Neuronal stem cell (in vitro differentiated cells): ENCODE measurements around the gene SLC15A4.
A peak's percentile ranks its signal among the peaks of the same experiment; 100 is the strongest.

Experiments used
- DNase-seq: peaks from one replicate; pipeline ENCODE4 v3.0.0-alpha.2; 2013; ENCODE audit warnings: low spot score
- H2AFZ ChIP-seq: one replicate; pipeline ENCODE4 v1.6.1; 2013; ENCODE audit warnings: mild to moderate bottlenecking, low read length, inconsistent platforms
- H2AK5ac ChIP-seq: 2 replicates; pipeline ENCODE4 v1.6.1; 2013; ENCODE audit warnings: low read depth, mild to moderate bottlenecking, inconsistent platforms, low read length, moderate library complexity, mixed read lengths
- H2BK120ac ChIP-seq: 2 replicates; pipeline ENCODE4 v1.6.1; 2013; ENCODE audit warnings: low read depth, mild to moderate bottlenecking, inconsistent platforms, low read length, moderate library complexity, mixed read lengths
- H2BK12ac ChIP-seq: one replicate; pipeline ENCODE4 v1.6.1; 2013; ENCODE audit warnings: low read length, inconsistent platforms
- H2BK15ac ChIP-seq: 2 replicates; pipeline ENCODE4 v1.6.1; 2013; ENCODE audit warnings: mild to moderate bottlenecking, low read length, inconsistent platforms, mixed read lengths
- H2BK5ac ChIP-seq: one replicate; pipeline ENCODE4 v1.6.1; 2013; ENCODE audit warnings: inconsistent platforms, mild to moderate bottlenecking, low read length, moderate library complexity
- H3K14ac ChIP-seq: one replicate; pipeline ENCODE4 v1.6.1; 2013; ENCODE audit warnings: low read length, inconsistent platforms
- H3K18ac ChIP-seq: 2 replicates; pipeline ENCODE4 v1.6.1; 2013; ENCODE audit warnings: low read length, inconsistent platforms
- H3K23ac ChIP-seq: 2 replicates; pipeline ENCODE4 v1.6.1; 2013; ENCODE audit warnings: low read depth, mild to moderate bottlenecking, mixed read lengths, low read length, inconsistent platforms; ENCODE audit not compliant: poor library complexity
- H3K27ac ChIP-seq: replicated peaks from 3 replicates; pipeline ENCODE4 v1.5.1; 2013; ENCODE audit warnings: low read length, inconsistent platforms
- H3K27me3 ChIP-seq, 3 experiments: 2 replicates each; pipeline ENCODE4 v1.6.1; 2013; ENCODE audit warnings: low read length in 3 of 3, mild to moderate bottlenecking in 2 of 3, inconsistent platforms in 1 of 3, low read depth in 1 of 3, mixed read lengths in 1 of 3, moderate library complexity in 1 of 3; ENCODE audit not compliant: control insufficient read depth in 3 of 3, insufficient read depth in 3 of 3
- H3K36me3 ChIP-seq, 2 donors: replicated peaks in 1 of 2; 2 replicates each; pipeline ENCODE4 v1.6.1; 2013; ENCODE audit warnings: low read length in 2 of 2; ENCODE audit not compliant: control insufficient read depth in 2 of 2, insufficient read depth in 2 of 2
- H3K4ac ChIP-seq: 2 replicates; pipeline ENCODE4 v1.6.1; 2013; ENCODE audit warnings: inconsistent platforms, mild to moderate bottlenecking, low read length, moderate library complexity
- H3K4me1 ChIP-seq, 2 donors: 1 replicate in 1 of 2; 2 replicates in 1 of 2; pipeline ENCODE4 v1.6.1; 2013; ENCODE audit warnings: low read length in 2 of 2, low read depth in 1 of 2; ENCODE audit not compliant: control insufficient read depth in 2 of 2, insufficient read depth in 1 of 2
- H3K4me2 ChIP-seq: one replicate; pipeline ENCODE4 v1.6.1; 2013; ENCODE audit warnings: mild to moderate bottlenecking, low read length, inconsistent platforms; ENCODE audit not compliant: insufficient read depth, poor library complexity, severe bottlenecking
- H3K4me3 ChIP-seq, 2 donors: 2 replicates each; pipeline ENCODE4 v1.5.1; 2013; ENCODE audit warnings: low read length in 2 of 2, mild to moderate bottlenecking in 2 of 2, inconsistent platforms in 1 of 2, moderate library complexity in 1 of 2
- H3K79me1 ChIP-seq: one replicate; pipeline ENCODE4 v1.6.1; 2013; ENCODE audit warnings: low read depth, mild to moderate bottlenecking, inconsistent platforms, low read length, moderate library complexity
- H3K9ac ChIP-seq: one replicate; pipeline ENCODE4 v1.6.1; 2013; ENCODE audit warnings: mild to moderate bottlenecking, low read depth, low read length, inconsistent platforms; ENCODE audit not compliant: poor library complexity
- H3K9me3 ChIP-seq, 2 donors: replicated peaks in 1 of 2; 2 replicates each; pipeline versions ENCODE3 to v1.6.1; 2013; ENCODE audit warnings: low read length in 2 of 2, mild to moderate bottlenecking in 2 of 2, inconsistent platforms in 1 of 2, low read depth in 1 of 2, mixed read lengths in 1 of 2, moderate library complexity in 1 of 2; ENCODE audit not compliant: control insufficient read depth in 2 of 2, insufficient read depth in 1 of 2
- H4K8ac ChIP-seq: one replicate; pipeline ENCODE4 v1.6.1; 2013; ENCODE audit warnings: low read depth, mild to moderate bottlenecking, inconsistent platforms, low read length, moderate library complexity
- H4K91ac ChIP-seq: one replicate; pipeline ENCODE4 v1.6.1; 2013; ENCODE audit warnings: low read length, low read depth, mild to moderate bottlenecking, inconsistent platforms; ENCODE audit not compliant: poor library complexity
- WGBS, 2 donors: extraction: QIAGEN DNeasy Blood & Tissue Kit; methylation state at CpG; one replicate each; pipeline ENCODE4 v1.1.7; 2013; ENCODE audit warnings: missing lambda C conversion rate in 2 of 2, mixed read lengths in 1 of 2; ENCODE audit not compliant: insufficient read length in 2 of 2, insufficient replicate concordance in 1 of 2; ENCODE audit errors: extremely low coverage in 2 of 2; 5-methylcytosine and 5-hydroxymethylcytosine counted together

The SLC15A4 gene

DNA sequence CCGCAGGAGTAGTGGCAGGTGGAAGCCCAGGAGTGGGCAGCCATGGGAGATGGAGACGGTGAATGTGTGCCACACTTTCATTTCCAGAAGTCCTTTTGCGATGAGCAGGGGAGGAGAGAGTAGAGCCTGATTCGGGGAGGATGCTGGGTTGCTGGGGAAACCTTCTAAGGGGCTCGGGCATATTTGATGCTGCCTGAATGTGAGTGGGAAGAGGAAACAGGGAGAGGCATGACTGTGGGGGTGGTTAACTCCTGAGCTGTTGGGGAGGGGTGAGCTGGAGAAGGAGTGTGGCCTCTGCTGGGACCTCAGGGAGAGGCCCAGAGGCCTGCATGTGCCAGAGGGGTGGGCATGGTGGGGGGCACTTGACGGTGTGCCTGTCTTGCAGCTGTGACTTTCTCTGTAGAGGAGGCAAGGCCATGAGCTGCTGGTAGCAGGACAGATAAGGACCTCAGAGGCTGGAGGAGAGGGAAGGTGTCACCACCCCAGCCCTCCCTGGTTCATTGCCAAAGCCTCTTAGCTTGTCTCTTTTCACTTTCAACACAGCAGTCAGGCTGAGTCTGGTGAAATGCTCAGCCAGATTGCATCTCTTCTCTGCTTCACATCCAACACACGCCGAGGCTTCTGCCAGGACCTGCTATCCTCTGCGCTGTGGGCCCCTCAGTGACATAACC, 40.9 kb upstream of the SLC15A4 start:
- peak overlapping the region; percentile 70 for H3K18ac ChIP-seq
- no peak overlapping the region for H2AFZ ChIP-seq
- DNase-seq, result no peak
- no peak overlapping the region for H2AK5ac ChIP-seq
- no CpG with 5 or more reads among the region's 9 CpGs for WGBS, 2 donors
- no peak overlapping the region for H3K27ac ChIP-seq
- H3K79me1 ChIP-seq, result no peaks in the 10 kb centered on the region
- H3K36me3 ChIP-seq, result no peaks in the 10 kb centered on the region
- H3K27me3 ChIP-seq, result no peaks in the 10 kb centered on the region
- H2BK5ac ChIP-seq, result no peak overlapping the region
- H2BK15ac ChIP-seq, result no peak overlapping the region
- H3K14ac ChIP-seq, result no peak overlapping the region
- no peak overlapping the region for H3K4me2 ChIP-seq
- H3K9me3 ChIP-seq, result peaks cover 0 to 2% of the 10 kb centered on the region in 2 donors
- no peak overlapping the region for H4K91ac ChIP-seq
- H3K4ac ChIP-seq, result no peak overlapping the region
- no peak overlapping the region for H4K8ac ChIP-seq
- H3K9ac ChIP-seq, result no peak overlapping the region
- no peak overlapping the region for H2BK120ac ChIP-seq
- H3K4me1 ChIP-seq, result peaks cover 6 to 8% of the 10 kb centered on the region in 2 donors
- no peak overlapping the region for H3K23ac ChIP-seq
- no peak overlapping the region for H3K4me3 ChIP-seq
- no peak overlapping the region for H2BK12ac ChIP-seq

DNA sequence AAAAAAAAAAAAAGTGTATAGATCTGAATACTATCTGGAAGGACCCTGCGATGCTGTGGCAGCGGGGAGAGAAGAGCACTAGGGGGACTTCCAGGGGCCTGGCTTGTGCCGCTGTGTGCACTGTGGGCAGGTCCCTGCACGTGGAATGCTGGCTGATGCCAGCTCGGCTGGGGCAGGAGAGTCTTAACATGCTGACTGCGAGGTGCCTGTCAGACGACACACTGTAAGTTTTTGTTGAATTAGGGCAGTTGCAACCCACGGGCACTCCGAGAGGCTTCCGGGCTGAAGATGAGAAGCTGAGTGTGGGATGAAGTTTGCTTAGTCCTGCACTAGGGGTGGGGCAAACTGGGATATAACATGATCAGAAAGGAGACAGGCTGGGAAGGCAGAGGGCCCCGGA, 40.2 kb upstream of the SLC15A4 start:
- WGBS, 2 donors, result no CpG with 5 or more reads among the region's 11 CpGs
- H4K91ac ChIP-seq, result no peak overlapping the region

DNA sequence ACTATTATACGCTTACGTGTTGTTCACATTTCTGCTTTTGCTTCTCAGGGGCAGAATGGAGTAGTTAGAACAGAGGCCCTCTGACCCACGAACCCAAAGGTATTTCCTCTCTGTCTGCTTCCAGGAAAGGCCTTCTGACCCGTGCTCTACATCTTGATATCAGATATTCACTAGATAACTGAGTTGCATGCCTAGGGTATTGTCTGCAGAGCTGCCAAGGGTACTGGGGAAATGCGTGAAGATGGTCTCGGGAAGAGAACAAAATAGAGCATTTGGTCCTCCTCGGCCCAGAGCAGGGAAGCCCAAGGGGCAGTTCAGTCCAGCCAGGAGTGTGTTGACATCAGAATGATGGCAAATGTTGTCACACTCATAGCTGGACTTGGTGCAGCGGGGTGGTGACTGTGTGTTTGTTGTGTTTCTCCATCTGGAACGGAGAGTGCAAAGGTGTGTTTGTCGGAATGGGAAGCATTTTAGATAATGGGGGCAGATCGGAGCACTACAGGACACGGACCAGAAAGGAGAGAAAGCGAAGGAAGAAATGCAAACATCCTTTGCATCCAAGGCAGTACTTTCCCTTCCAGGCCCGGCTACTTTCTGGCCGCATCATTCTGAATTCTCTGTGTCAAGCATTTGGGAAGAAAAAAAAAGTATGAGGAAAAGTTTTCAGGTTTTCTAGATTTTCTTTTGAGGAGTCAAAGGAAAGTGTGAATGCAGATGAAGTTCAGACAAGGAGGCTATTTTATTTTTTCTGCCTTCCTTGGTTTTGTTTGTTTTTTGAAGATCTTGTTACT, 37.7 kb upstream of the SLC15A4 start:
- no peak overlapping the region for H3K9ac ChIP-seq
- no peak overlapping the region for H3K18ac ChIP-seq
- WGBS, 2 donors, result no CpG with 5 or more reads among the region's 15 CpGs
- peaks cover 2 to 8% of the 10 kb centered on the region in 2 donors for H3K4me1 ChIP-seq
- no peaks in the 10 kb centered on the region for H3K27me3 ChIP-seq
- no peak for DNase-seq
- H2AK5ac ChIP-seq, result no peak overlapping the region
- no peak overlapping the region for H2AFZ ChIP-seq
- no peaks in the 10 kb centered on the region for H3K36me3 ChIP-seq
- H2BK120ac ChIP-seq, result no peak overlapping the region
- H3K14ac ChIP-seq, result no peak overlapping the region
- no peak overlapping the region for H2BK12ac ChIP-seq
- no peak overlapping the region for H3K4me2 ChIP-seq
- H2BK5ac ChIP-seq, result no peak overlapping the region
- no peak overlapping the region for H3K27ac ChIP-seq
- peaks cover 0 to 2% of the 10 kb centered on the region in 2 donors for H3K9me3 ChIP-seq
- no peak overlapping the region for H3K4ac ChIP-seq
- no peak overlapping the region for H3K23ac ChIP-seq
- no peak overlapping the region for H4K8ac ChIP-seq
- H2BK15ac ChIP-seq, result no peak overlapping the region
- no peak overlapping the region for H3K4me3 ChIP-seq
- H4K91ac ChIP-seq, result no peak overlapping the region
- no peaks in the 10 kb centered on the region for H3K79me1 ChIP-seq

More for the DNA sequence above, 40.2 kb upstream of the SLC15A4 start:
- no peak overlapping the region for H2AK5ac ChIP-seq
- peaks cover 6 to 8% of the 10 kb centered on the region in 2 donors for H3K4me1 ChIP-seq
- no peak for DNase-seq
- no peak overlapping the region for H3K9ac ChIP-seq
- no peak overlapping the region for H4K8ac ChIP-seq
- no peak overlapping the region for H2BK120ac ChIP-seq
- H3K9me3 ChIP-seq, result peaks cover 0 to 2% of the 10 kb centered on the region in 2 donors
- no peak overlapping the region for H3K4ac ChIP-seq
- H3K18ac ChIP-seq, result no peak overlapping the region
- H3K4me3 ChIP-seq, result no peak overlapping the region
- H3K27ac ChIP-seq, result no peak overlapping the region
- H3K23ac ChIP-seq, result no peak overlapping the region
- H3K36me3 ChIP-seq, result no peaks in the 10 kb centered on the region
- no peaks in the 10 kb centered on the region for H3K27me3 ChIP-seq
- H3K14ac ChIP-seq, result no peak overlapping the region
- H3K4me2 ChIP-seq, result no peak overlapping the region
- no peaks in the 10 kb centered on the region for H3K79me1 ChIP-seq
- H2BK12ac ChIP-seq, result no peak overlapping the region
- no peak overlapping the region for H2BK15ac ChIP-seq
- no peak overlapping the region for H2BK5ac ChIP-seq
- no peak overlapping the region for H2AFZ ChIP-seq

DNA sequence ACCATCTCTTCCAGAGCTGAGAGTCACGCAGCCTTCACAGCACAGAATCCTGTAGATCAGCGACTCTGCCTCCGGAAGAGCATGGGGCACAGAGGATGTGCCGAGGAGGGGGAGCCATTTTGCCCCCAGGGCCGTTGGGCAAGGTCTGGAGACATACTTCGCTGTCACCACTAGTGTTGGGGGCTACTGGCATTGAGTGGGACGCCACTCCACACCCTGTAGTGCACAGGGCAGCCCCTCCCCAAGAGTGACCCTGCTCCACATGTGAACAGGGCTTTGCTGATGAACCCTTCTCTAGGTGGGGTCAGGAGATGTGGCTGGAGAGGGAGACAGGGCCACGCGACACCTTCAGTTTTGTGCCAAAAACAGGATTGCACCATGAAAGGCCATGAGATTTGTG, 35.6 kb upstream of the SLC15A4 start:
- H3K4me1 ChIP-seq, result peaks cover 0 to 2% of the 10 kb centered on the region in 2 donors
- H3K4me2 ChIP-seq, result no peak overlapping the region
- H3K9ac ChIP-seq, result no peak overlapping the region
- no peak overlapping the region for H2BK120ac ChIP-seq
- no peak overlapping the region for H3K14ac ChIP-seq
- no peak overlapping the region for H2BK5ac ChIP-seq
- no peak overlapping the region for H2BK12ac ChIP-seq
- no peak overlapping the region for H3K27ac ChIP-seq
- H3K4ac ChIP-seq, result no peak overlapping the region
- H3K23ac ChIP-seq, result no peak overlapping the region
- H3K9me3 ChIP-seq, result peaks cover 0 to 2% of the 10 kb centered on the region in 2 donors
- DNase-seq, result no peak
- H3K36me3 ChIP-seq, result no peaks in the 10 kb centered on the region
- peaks cover 0 to 4% (median 0%) of the 10 kb centered on the region in 3 experiments for H3K27me3 ChIP-seq
- H3K4me3 ChIP-seq, result no peak overlapping the region
- H4K8ac ChIP-seq, result no peak overlapping the region
- no peak overlapping the region for H3K18ac ChIP-seq
- H3K79me1 ChIP-seq, result no peaks in the 10 kb centered on the region
- H2BK15ac ChIP-seq, result no peak overlapping the region
- H4K91ac ChIP-seq, result no peak overlapping the region
- no peak overlapping the region for H2AK5ac ChIP-seq
- no CpG with 5 or more reads among the region's 9 CpGs for WGBS, 2 donors
- H2AFZ ChIP-seq, result no peak overlapping the region
